GM18498 (cell line): Measurements from ENCODE around the gene PEX5.

Experiments
- ATAC-seq: cut with Tn5 transposase; IDR thresholded peaks from one replicate; pipeline ENCODE4 v1.9.1; 2021; ENCODE audit warnings: mild to moderate bottlenecking, moderate library complexity; ENCODE audit not compliant: unreplicated experiment

The PEX5 gene

GRCh38 chr12:7189398-7190267 is at the start of gene PEX5:
Gene PEX5 (plus strand): TSS chr12:7189686. CDS start chr12:7190378, 692 bp downstream.
- ATAC-seq = peak; percentile 93

- ATAC-seq = no peak
Observed at GRCh38 chr12:7141351-7142005, 48.0 kb upstream of the PEX5 start.

- ATAC-seq = no peak
Observed at GRCh38 chr12:7142056-7142644, 47.3 kb upstream of the PEX5 start.

GRCh38 chr12:7142809-7143465 is 46.5 kb upstream of the PEX5 start:
- no peak for ATAC-seq

GRCh38 chr12:7143564-7143963 is 45.9 kb upstream of the PEX5 start:
- no peak for ATAC-seq

- ATAC-seq = no peak
Observed at GRCh38 chr12:7144414-7145120, 44.9 kb upstream of the PEX5 start.

- ATAC-seq = no peak
Observed at GRCh38 chr12:7145671-7146070, 43.8 kb upstream of the PEX5 start.

GRCh38 chr12:7146228-7146627 is 43.3 kb upstream of the PEX5 start:
- ATAC-seq = no peak

GRCh38 chr12:7146906-7147305 is 42.6 kb upstream of the PEX5 start:
- ATAC-seq = no peak

GRCh38 chr12:7150356-7150755 is 39.1 kb upstream of the PEX5 start:
- no peak for ATAC-seq

- no peak for ATAC-seq
Observed at GRCh38 chr12:7150841-7151240, 38.6 kb upstream of the PEX5 start.

GRCh38 chr12:7151532-7151931 is 38.0 kb upstream of the PEX5 start:
- ATAC-seq = no peak

GRCh38 chr12:7152818-7153217 is 36.7 kb upstream of the PEX5 start:
- no peak for ATAC-seq

- ATAC-seq = no peak
Observed at GRCh38 chr12:7154042-7154441, 35.4 kb upstream of the PEX5 start.

- ATAC-seq = no peak
Observed at GRCh38 chr12:7154901-7155470, 34.5 kb upstream of the PEX5 start.

GRCh38 chr12:7155471-7156034 is 33.9 kb upstream of the PEX5 start:
- no peak for ATAC-seq

GRCh38 chr12:7156259-7157197 is 33.0 kb upstream of the PEX5 start:
- ATAC-seq = no peak

GRCh38 chr12:7157391-7157790 is 32.1 kb upstream of the PEX5 start:
- no peak for ATAC-seq
